ENCODE results near the gene POU6F1. TPM values are rescaled to one million over a fixed set of nuclear protein-coding genes. Genes with fewer than 3 reads are reported as not detected.
A peak's percentile ranks its signal among the peaks of the same experiment; 100 is the strongest.

The POU6F1 gene
- polyA plus RNA-seq (2013) = 4.6 and 5.9 TPM in 2 replicates

- DNase-seq = peak; percentile 70 to 84
- peak within 1 kb of the TSS; percentile 80 for H3K4me2 ChIP-seq (ENCODE audit: low read length)
- no CpG with 5 or more reads among the region's 35 CpGs for WGBS (ENCODE audit: extremely low coverage, insufficient coverage, insufficient read length)
- H3K18ac ChIP-seq (ENCODE audit: low read length) = peak within 1 kb of the TSS; percentile 77
- H2BK120ac ChIP-seq (ENCODE audit: insufficient read depth, low read length, poor library complexity) = peak within 1 kb of the TSS; percentile 87
- peak within 1 kb of the TSS; percentile 91 for H3K14ac ChIP-seq (ENCODE audit: low read length)
- H3K36me3 ChIP-seq (ENCODE audit: control insufficient read depth in 1 of 2, insufficient read depth in 2 of 2, low read length in 2 of 2) = no peaks in the 10 kb centered on the region
- peaks cover 2% of the 10 kb centered on the region for H3K79me2 ChIP-seq (ENCODE audit: control insufficient read depth, insufficient read depth, low read length, poor library complexity)
- peak within 1 kb of the TSS; percentile 81 for H3K9ac ChIP-seq (ENCODE audit: low read length)
- H2BK5ac ChIP-seq (ENCODE audit: low read depth, low read length, poor library complexity) = peak within 1 kb of the TSS; percentile 83
- no peak within 1 kb of the TSS for H2AK5ac ChIP-seq (ENCODE audit: low read length)
- no peaks in the 10 kb centered on the region for H3K9me3 ChIP-seq (ENCODE audit: insufficient read depth, low read depth, low read length)
- peak within 1 kb of the TSS; percentile 59 for H2AFZ ChIP-seq (ENCODE audit: insufficient read depth, low read length, poor library complexity)
- no peak within 1 kb of the TSS for H3K23ac ChIP-seq (ENCODE audit: low read length)
- H4K91ac ChIP-seq (ENCODE audit: low read depth, low read length) = peak within 1 kb of the TSS; percentile 74
- peaks cover 4 to 10% of the 10 kb centered on the region in 2 experiments for H3K4me1 ChIP-seq (ENCODE audit: control insufficient read depth in 1 of 2, insufficient read depth in 2 of 2, low read length in 2 of 2)
- peaks cover 9% of the 10 kb centered on the region for H3K79me1 ChIP-seq (ENCODE audit: low read length)
- peak within 1 kb of the TSS; percentile 72 for H4K8ac ChIP-seq (ENCODE audit: low read depth, low read length)
- H3K4ac ChIP-seq (ENCODE audit: low read depth, low read length) = peak within 1 kb of the TSS; percentile 67
- H2BK12ac ChIP-seq (ENCODE audit: low read length) = no peak within 1 kb of the TSS
- H3K27me3 ChIP-seq (ENCODE audit: insufficient read depth, low read length) = no peaks in the 10 kb centered on the region
- peak within 1 kb of the TSS; percentile 51 for H3K27ac ChIP-seq (ENCODE audit: low read depth, low read length)
- peak within 1 kb of the TSS; percentile 85 for H3K4me3 ChIP-seq (ENCODE audit: low read depth, low read length)
- peak within 1 kb of the TSS; percentile 74 for H4K12ac ChIP-seq (ENCODE audit: low read depth, low read length)
These were observed at the start of gene POU6F1 for GRCh38 chr12:51217968-51218606. TSS of gene POU6F1 (minus strand) at chr12:51218062. CDS start at chr12:51206836, 11,226 bp downstream.

GRCh38 chr12:51265024-51265423, 47.2 kb upstream of the POU6F1 start:
- no peak overlapping the region for H4K8ac ChIP-seq (ENCODE audit: low read depth, low read length)
- H3K14ac ChIP-seq (ENCODE audit: low read length) = no peak overlapping the region
- H3K27ac ChIP-seq (ENCODE audit: low read depth, low read length) = no peak overlapping the region
- no peak overlapping the region for H2AK5ac ChIP-seq (ENCODE audit: low read length)
- no peak overlapping the region for H3K4me2 ChIP-seq (ENCODE audit: low read length)
- H2BK120ac ChIP-seq (ENCODE audit: insufficient read depth, low read length, poor library complexity) = no peak overlapping the region
- H3K4me1 ChIP-seq (ENCODE audit: control insufficient read depth in 1 of 2, insufficient read depth in 2 of 2, low read length in 2 of 2) = peaks cover 8% of the 10 kb centered on the region in 2 experiments
- H3K4me3 ChIP-seq (ENCODE audit: low read depth, low read length) = no peak overlapping the region
- no peak overlapping the region for H2BK5ac ChIP-seq (ENCODE audit: low read depth, low read length, poor library complexity)
- H2BK12ac ChIP-seq (ENCODE audit: low read length) = no peak overlapping the region
- no peaks in the 10 kb centered on the region for H3K27me3 ChIP-seq (ENCODE audit: insufficient read depth, low read length)
- peaks cover 15% of the 10 kb centered on the region for H3K79me1 ChIP-seq (ENCODE audit: low read length)
- H4K91ac ChIP-seq (ENCODE audit: low read depth, low read length) = no peak overlapping the region
- H3K9me3 ChIP-seq (ENCODE audit: insufficient read depth, low read depth, low read length) = no peaks in the 10 kb centered on the region
- no peak overlapping the region for H3K9ac ChIP-seq (ENCODE audit: low read length)
- no peak for DNase-seq
- peaks cover 2 to 7% of the 10 kb centered on the region in 2 experiments for H3K36me3 ChIP-seq (ENCODE audit: control insufficient read depth in 1 of 2, insufficient read depth in 2 of 2, low read length in 2 of 2)
- H3K4ac ChIP-seq (ENCODE audit: low read depth, low read length) = no peak overlapping the region
- no peak overlapping the region for H4K12ac ChIP-seq (ENCODE audit: low read depth, low read length)
- H3K23ac ChIP-seq (ENCODE audit: low read length) = no peak overlapping the region
- H2AFZ ChIP-seq (ENCODE audit: insufficient read depth, low read length, poor library complexity) = no peak overlapping the region
- no peak overlapping the region for H3K18ac ChIP-seq (ENCODE audit: low read length)
- peaks cover 14% of the 10 kb centered on the region for H3K79me2 ChIP-seq (ENCODE audit: control insufficient read depth, insufficient read depth, low read length, poor library complexity)

- peaks cover 9% of the 10 kb centered on the region for H3K79me1 ChIP-seq (ENCODE audit: low read length)
- H2AFZ ChIP-seq (ENCODE audit: insufficient read depth, low read length, poor library complexity) = no peak overlapping the region
- H3K9ac ChIP-seq (ENCODE audit: low read length) = no peak overlapping the region
- H4K8ac ChIP-seq (ENCODE audit: low read depth, low read length) = no peak overlapping the region
- no peak overlapping the region for H2AK5ac ChIP-seq (ENCODE audit: low read length)
- no peak overlapping the region for H3K4me3 ChIP-seq (ENCODE audit: low read depth, low read length)
- no peak overlapping the region for H2BK120ac ChIP-seq (ENCODE audit: insufficient read depth, low read length, poor library complexity)
- H3K27me3 ChIP-seq (ENCODE audit: insufficient read depth, low read length) = no peaks in the 10 kb centered on the region
- no peak overlapping the region for H3K14ac ChIP-seq (ENCODE audit: low read length)
- H3K4me2 ChIP-seq (ENCODE audit: low read length) = no peak overlapping the region
- peak; percentile 80 to 93 for DNase-seq
- H3K18ac ChIP-seq (ENCODE audit: low read length) = no peak overlapping the region
- peak overlapping the region; percentile 46 for H3K4ac ChIP-seq (ENCODE audit: low read depth, low read length)
- peaks cover 2 to 7% of the 10 kb centered on the region in 2 experiments for H3K36me3 ChIP-seq (ENCODE audit: control insufficient read depth in 1 of 2, insufficient read depth in 2 of 2, low read length in 2 of 2)
- H3K23ac ChIP-seq (ENCODE audit: low read length) = no peak overlapping the region
- H3K27ac ChIP-seq (ENCODE audit: low read depth, low read length) = no peak overlapping the region
- H2BK5ac ChIP-seq (ENCODE audit: low read depth, low read length, poor library complexity) = no peak overlapping the region
- no peak overlapping the region for H2BK12ac ChIP-seq (ENCODE audit: low read length)
- H3K79me2 ChIP-seq (ENCODE audit: control insufficient read depth, insufficient read depth, low read length, poor library complexity) = peaks cover 7% of the 10 kb centered on the region
- no peak overlapping the region for H4K12ac ChIP-seq (ENCODE audit: low read depth, low read length)
- peaks cover 5 to 6% of the 10 kb centered on the region in 2 experiments for H3K4me1 ChIP-seq (ENCODE audit: control insufficient read depth in 1 of 2, insufficient read depth in 2 of 2, low read length in 2 of 2)
- no CpG with 5 or more reads among the region's 5 CpGs for WGBS (ENCODE audit: extremely low coverage, insufficient coverage, insufficient read length)
- H4K91ac ChIP-seq (ENCODE audit: low read depth, low read length) = no peak overlapping the region
- H3K9me3 ChIP-seq (ENCODE audit: insufficient read depth, low read depth, low read length) = no peaks in the 10 kb centered on the region
These were observed 46.4 kb upstream of the POU6F1 start for GRCh38 chr12:51264297-51264696.

GRCh38 chr12:51263341-51263740, 45.5 kb upstream of the POU6F1 start:
- no CpG with 5 or more reads among the region's 3 CpGs for WGBS (ENCODE audit: extremely low coverage, insufficient coverage, insufficient read length)

More at GRCh38 chr12:51263341-51263740, 45.5 kb upstream of the POU6F1 start:
- Histone ChIP-seq H3K79me1 (ENCODE audit: low read length) (peaks cover 1% of the 10 kb centered on the region), H3K18ac (ENCODE audit: low read length) (no peak overlapping the region), H2BK12ac (ENCODE audit: low read length) (no peak overlapping the region), H4K91ac (ENCODE audit: low read depth, low read length) (no peak overlapping the region), H2AFZ (ENCODE audit: insufficient read depth, low read length, poor library complexity) (no peak overlapping the region), H3K36me3 (ENCODE audit: control insufficient read depth in 1 of 2, insufficient read depth in 2 of 2, low read length in 2 of 2) (peaks cover 2 to 7% of the 10 kb centered on the region in 2 experiments), H3K23ac (ENCODE audit: low read length) (no peak overlapping the region), H3K4me1 (ENCODE audit: control insufficient read depth in 1 of 2, insufficient read depth in 2 of 2, low read length in 2 of 2) (no peaks in the 10 kb centered on the region), H3K79me2 (ENCODE audit: control insufficient read depth, insufficient read depth, low read length, poor library complexity) (peaks cover 1% of the 10 kb centered on the region), H3K4me2 (ENCODE audit: low read length) (no peak overlapping the region), H4K8ac (ENCODE audit: low read depth, low read length) (no peak overlapping the region), H3K27ac (ENCODE audit: low read depth, low read length) (no peak overlapping the region), H3K4me3 (ENCODE audit: low read depth, low read length) (no peak overlapping the region), H3K4ac (ENCODE audit: low read depth, low read length) (no peak overlapping the region), H3K9me3 (ENCODE audit: insufficient read depth, low read depth, low read length) (no peaks in the 10 kb centered on the region), H2BK120ac (ENCODE audit: insufficient read depth, low read length, poor library complexity) (no peak overlapping the region), H2BK5ac (ENCODE audit: low read depth, low read length, poor library complexity) (no peak overlapping the region), H3K9ac (ENCODE audit: low read length) (no peak overlapping the region), H2AK5ac (ENCODE audit: low read length) (no peak overlapping the region), H4K12ac (ENCODE audit: low read depth, low read length) (no peak overlapping the region), H3K14ac (ENCODE audit: low read length) (no peak overlapping the region), H3K27me3 (ENCODE audit: insufficient read depth, low read length) (no peaks in the 10 kb centered on the region)
- DNase-seq = no peak

Measured in trophoblast cell (in vitro differentiated cells and primary cell).